GM12892 (cell line): ENCODE results near the gene BMP2K.

ENCODE experiments used
- POLR2AphosphoS5 ChIP-seq: IDR thresholded peaks from 2 replicates; pipeline ENCODE4 v1.6.1; 2011; ENCODE audit warnings: low read depth, low read length, control low read depth
- TAF1 ChIP-seq: IDR thresholded peaks from 2 replicates; pipeline ENCODE4 v1.6.1; 2011; ENCODE audit warnings: low read depth, mild to moderate bottlenecking, control low read depth, low read length, borderline replicate concordance

DNA sequence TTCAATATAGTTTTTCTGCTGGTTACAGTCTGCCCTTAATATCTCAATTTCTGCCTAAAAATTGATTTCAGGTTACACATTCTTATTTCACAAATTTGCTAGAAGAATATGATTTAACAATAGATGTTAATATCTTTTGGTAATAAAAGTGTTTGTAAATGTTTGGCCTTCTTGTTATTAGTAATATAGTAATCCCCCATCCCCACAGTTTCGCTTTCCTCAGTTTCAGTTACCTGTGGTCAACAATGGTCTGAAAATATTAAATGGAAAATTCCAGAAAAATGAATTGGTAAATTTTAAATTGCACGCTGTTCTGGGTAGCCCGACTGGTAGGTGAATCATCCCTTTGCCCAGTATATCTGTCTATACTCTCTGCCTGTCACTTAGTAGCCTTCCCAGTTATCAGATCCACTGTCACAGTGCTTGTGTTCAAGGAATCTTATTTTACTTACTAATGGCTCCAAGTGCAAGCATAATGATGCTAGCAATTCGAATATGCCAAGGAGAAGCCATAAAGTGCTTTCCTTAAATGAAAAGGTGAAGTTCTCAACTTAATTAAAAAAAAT lies 3.5 kb upstream of the BMP2K start:
- TF ChIP-seq POLR2AphosphoS5 (no peak), TAF1 (no peak)
